GM12873 (cell line): Measurements from ENCODE around the gene RTP5.

Experiments
- TF ChIP-seq, protein P1 (sequence below): IDR thresholded peaks from 2 replicates; pipeline ENCODE4 v1.5.1; 2012; ENCODE audit warnings: low read depth, mild to moderate bottlenecking, moderate library complexity, low read length, control low read depth; ENCODE audit not compliant: insufficient read depth; ENCODE audit errors: missing control alignments

Gene RTP5

DNA sequence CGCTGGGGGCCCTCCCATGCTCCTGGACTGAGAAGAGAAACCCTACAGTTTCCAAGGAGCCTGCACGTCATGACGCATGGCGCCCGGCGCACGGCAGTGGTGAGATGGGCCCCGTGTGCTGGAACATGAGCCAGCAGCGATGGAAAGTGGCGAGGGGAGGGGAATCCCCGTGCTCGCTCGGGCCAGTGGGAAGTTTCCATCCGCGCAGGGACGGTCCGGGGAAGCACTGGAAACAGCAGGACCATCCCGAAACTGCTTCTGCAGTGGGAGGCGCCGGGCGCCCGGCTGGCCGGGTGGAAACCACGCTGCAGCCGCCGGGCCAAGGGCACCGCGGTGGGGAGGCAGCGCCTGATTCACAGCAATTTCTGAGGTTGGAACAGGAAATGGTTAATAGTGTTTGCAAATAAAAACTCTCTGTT lies 6.0 kb upstream of the RTP5 start:
- TF ChIP-seq, protein P1, sequence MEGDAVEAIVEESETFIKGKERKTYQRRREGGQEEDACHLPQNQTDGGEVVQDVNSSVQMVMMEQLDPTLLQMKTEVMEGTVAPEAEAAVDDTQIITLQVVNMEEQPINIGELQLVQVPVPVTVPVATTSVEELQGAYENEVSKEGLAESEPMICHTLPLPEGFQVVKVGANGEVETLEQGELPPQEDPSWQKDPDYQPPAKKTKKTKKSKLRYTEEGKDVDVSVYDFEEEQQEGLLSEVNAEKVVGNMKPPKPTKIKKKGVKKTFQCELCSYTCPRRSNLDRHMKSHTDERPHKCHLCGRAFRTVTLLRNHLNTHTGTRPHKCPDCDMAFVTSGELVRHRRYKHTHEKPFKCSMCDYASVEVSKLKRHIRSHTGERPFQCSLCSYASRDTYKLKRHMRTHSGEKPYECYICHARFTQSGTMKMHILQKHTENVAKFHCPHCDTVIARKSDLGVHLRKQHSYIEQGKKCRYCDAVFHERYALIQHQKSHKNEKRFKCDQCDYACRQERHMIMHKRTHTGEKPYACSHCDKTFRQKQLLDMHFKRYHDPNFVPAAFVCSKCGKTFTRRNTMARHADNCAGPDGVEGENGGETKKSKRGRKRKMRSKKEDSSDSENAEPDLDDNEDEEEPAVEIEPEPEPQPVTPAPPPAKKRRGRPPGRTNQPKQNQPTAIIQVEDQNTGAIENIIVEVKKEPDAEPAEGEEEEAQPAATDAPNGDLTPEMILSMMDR, result no peak

GRCh38 chr2:241864168-241864849 lies 5.2 kb upstream of the RTP5 start:
- TF ChIP-seq, protein P1, result no peak

DNA sequence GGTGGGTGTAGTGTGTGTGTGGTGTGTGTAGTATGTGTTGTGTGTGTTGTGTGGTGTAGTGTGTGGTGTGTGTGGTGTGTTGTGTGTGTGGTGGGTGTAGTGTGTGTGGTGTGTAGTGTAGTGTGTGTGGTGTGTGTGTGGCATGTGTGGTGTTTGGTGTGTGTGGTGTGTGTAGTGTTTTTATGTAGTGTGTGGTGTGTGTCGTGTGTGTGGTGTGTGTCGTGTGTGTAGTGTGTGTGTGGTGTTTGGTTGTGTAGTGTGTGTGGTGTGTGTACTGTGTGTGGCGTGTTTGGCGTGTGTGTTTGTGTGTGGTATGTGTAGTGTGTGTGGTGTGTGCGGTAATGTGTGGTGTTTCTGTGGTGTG lies 4.7 kb upstream of the RTP5 start:
- TF ChIP-seq, protein P1, result no peak

GRCh38 chr2:241865416-241865956 lies 4.0 kb upstream of the RTP5 start:
- TF ChIP-seq, protein P1, result no peak

DNA sequence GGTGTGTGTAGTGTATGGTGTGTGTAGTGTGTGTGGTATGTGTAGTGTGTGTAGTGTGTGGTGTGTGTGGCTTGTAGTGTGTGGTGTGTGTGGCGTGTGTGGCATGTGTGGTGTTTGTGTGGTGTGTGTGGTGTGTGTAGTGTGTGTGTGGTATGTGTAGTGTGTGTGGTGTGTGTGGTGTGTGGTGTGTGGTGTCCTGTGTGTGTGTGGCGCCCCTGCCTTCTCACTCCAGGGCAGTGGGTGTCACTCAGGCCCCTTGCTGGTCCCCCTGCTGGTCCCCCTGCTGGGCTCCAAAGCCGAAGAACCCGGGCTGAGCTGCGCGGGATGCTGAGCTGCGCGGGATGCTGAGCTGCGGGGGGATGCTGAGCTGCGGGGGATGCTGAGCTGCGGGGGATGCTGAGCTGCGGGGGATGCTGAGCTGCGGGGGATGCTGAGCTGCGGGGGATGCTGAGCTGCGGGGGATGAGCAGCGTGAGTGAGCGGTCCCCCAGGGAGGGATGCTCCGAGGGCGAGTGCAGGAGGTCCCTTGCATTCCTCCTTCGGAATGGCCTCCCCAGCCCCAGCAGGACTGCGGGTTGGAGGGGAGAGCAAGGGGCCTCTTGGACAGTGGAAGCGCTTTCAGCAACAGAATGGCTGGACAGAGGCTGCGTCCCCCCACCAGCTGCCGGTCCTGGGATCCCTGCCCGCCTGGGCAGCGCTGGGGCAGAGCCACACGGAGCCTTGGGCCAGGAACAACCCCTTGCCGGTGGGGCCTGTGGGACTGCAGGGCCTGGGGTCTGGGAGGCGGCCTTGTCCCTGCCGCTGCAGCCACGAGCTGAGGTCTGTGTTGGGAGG lies 3.4 kb upstream of the RTP5 start:
- TF ChIP-seq, protein P1, result no peak

DNA sequence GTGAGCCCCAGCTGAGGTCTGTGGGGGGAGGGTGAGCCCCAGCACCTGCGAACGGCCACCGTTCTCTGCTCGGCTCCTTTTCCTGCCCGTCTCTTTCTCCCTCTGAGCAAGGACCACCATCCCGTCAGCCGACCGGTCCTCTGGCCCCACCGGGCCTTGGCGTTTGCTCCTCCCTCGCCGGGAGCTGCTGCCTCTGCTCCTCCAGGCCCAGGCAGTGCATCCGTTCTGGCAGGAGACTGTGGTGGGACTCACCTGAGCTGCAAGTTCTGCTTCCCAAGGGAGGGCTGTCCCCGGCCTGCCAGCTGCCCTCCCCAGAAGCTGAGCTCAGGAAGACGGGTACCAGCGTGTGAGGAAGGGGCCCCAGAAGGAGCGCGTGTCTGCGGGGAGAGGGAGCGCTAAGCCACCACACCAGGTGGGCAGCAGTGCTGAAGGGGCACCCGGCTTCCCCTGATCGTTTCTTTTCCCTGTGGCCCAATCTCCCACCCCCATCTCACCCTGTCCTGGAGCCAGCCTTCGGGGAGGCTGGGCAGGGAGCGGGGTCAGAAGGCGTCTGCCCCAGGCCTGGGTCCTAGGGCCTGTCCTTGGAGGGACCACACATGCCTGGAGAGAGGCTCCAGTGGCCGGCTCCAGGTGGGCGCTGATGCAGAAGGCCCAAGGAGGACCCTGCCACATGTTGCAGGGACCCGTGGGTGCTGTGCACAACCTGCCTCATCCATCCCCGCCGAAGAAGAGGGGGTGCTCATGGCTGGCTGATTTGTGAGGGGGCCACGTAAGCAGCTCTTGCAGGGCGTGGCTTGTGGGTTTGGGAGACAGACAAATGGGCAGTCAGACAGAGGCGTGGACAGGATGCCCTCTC lies 2.5 kb upstream of the RTP5 start:
- TF ChIP-seq, protein P1, result no peak
